ENCODE data around the gene GP1BB.

The GP1BB gene

GRCh38 chr22:19749876-19750275 lies 26.5 kb downstream of the GP1BB start:
- Histone ChIP-seq H3K27ac (ENCODE audit: insufficient read depth, low read length, poor library complexity, severe bottlenecking) (no peak overlapping the region), H3K4me3 (ENCODE audit: insufficient read depth, low read depth, low read length, poor library complexity, severe bottlenecking) (no peak overlapping the region), H3K27me3 (replicated peaks; ENCODE audit: control insufficient read depth, insufficient read depth, low read length, poor library complexity, severe bottlenecking) (peaks cover 7% of the 10 kb centered on the region), H3K36me3 (ENCODE audit: control insufficient read depth, insufficient read depth, low read length) (no peaks in the 10 kb centered on the region), H3K4me1 (ENCODE audit: control insufficient read depth, insufficient read depth, low read length, poor library complexity, severe bottlenecking) (no peaks in the 10 kb centered on the region), H3K9me3 (ENCODE audit: control insufficient read depth, low read length) (no peaks in the 10 kb centered on the region)
- DNase-seq, result no peak

DNA sequence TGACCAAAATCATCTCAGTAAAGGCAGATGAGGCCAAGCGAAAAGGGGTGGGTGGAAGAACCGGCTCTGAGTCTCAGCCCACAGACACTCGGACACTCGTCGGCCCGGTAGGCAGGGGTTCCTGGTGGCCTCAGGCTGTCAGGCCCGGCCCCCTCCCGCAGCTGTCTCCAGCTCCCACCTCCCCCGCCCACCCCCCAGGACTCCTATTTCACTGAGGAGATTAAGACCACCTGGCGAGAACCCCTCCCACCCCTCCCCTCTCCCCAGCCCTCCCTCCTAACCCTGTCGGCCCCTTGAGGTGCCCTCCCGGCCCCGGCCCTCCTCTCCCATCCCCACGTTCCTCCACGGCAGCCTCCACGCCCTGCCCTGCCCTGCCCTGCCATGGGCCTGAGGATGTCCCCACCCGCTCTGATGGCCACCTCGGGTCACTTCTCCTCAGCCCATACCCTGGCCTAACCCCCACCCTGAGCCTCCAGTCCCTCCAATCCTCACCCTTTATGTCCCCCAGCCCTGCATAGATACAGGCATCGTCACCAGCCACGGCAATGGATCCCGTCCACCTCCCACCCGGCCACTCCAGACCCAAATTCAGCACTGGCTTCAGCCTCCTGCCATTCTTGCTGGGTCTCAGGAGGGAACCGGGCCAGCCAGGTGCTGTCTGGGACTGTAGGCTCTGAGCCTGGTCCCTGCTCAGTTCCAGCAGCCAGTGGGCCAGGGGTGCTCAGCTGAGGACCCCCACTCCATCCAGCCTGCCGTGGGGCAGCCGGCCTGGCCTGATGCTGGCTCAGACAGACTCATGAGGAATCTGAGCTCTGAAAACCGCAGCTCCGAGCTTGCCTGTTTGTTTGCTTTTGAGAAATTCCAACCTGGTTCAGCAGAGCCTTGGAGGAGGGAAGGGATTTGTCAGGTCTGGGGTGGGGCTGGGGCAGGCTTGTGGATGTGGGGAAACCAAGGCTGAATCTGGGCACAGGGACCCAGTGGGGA lies 27.5 kb downstream of the GP1BB start:
- DNase-seq, result no peak
- Histone ChIP-seq H3K36me3 (ENCODE audit: control insufficient read depth, insufficient read depth, low read length) (no peaks in the 10 kb centered on the region), H3K4me1 (ENCODE audit: control insufficient read depth, insufficient read depth, low read length, poor library complexity, severe bottlenecking) (peaks cover 8% of the 10 kb centered on the region), H3K4me3 (ENCODE audit: insufficient read depth, low read depth, low read length, poor library complexity, severe bottlenecking) (no peak overlapping the region), H3K9me3 (ENCODE audit: control insufficient read depth, low read length) (no peaks in the 10 kb centered on the region), H3K27me3 (replicated peaks; ENCODE audit: control insufficient read depth, insufficient read depth, low read length, poor library complexity, severe bottlenecking) (peaks cover 16% of the 10 kb centered on the region), H3K27ac (ENCODE audit: insufficient read depth, low read length, poor library complexity, severe bottlenecking) (no peak overlapping the region)

GRCh38 chr22:19751497-19752245 lies 28.3 kb downstream of the GP1BB start:
- peaks cover 15% of the 10 kb centered on the region for H3K4me1 ChIP-seq (ENCODE audit: control insufficient read depth, insufficient read depth, low read length, poor library complexity, severe bottlenecking)
- no peak overlapping the region for H3K4me3 ChIP-seq (ENCODE audit: insufficient read depth, low read depth, low read length, poor library complexity, severe bottlenecking)
- no peaks in the 10 kb centered on the region for H3K36me3 ChIP-seq (ENCODE audit: control insufficient read depth, insufficient read depth, low read length)
- no peaks in the 10 kb centered on the region for H3K9me3 ChIP-seq (ENCODE audit: control insufficient read depth, low read length)
- H3K27ac ChIP-seq (ENCODE audit: insufficient read depth, low read length, poor library complexity, severe bottlenecking), result no peak overlapping the region
- peaks cover 25% of the 10 kb centered on the region for H3K27me3 ChIP-seq (replicated peaks; ENCODE audit: control insufficient read depth, insufficient read depth, low read length, poor library complexity, severe bottlenecking)
- DNase-seq, result no peak

DNA sequence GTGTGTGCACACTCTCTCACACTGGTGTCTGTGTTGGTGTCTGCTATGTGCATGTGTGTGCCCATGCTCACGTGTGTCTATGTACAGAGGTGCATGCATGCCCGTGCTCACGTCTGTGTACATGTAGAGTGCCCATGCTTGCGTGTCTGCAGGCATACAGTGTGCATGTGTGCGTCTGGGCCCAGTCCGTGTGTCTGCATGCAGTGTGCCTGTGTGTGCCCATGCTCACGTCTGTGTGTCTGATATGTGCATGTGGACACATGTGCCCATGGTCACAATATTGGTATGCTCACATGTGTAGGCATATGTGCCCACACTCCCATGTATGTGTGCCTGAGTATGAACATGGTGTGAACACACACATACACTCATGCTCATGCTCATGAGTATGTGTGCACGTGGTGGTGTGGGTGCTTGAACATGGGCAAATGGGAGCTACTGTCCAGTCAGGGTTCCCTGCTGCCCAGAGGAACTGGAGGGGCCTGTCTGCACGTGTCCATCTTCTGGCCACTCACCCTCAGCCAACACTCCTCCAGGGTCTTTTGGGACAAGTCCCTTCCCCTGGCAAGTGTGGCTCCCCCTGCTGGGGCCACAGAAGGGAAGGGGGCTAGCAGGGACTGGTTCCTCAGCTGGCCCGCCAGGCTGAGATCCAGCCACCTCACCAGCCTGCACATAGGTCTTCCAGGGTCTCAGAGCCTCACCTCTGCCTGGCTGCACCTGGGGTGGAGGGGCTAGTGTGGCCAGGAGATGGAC lies 29.9 kb downstream of the GP1BB start:
- Histone ChIP-seq H3K27ac (ENCODE audit: insufficient read depth, low read length, poor library complexity, severe bottlenecking) (no peak overlapping the region), H3K4me1 (ENCODE audit: control insufficient read depth, insufficient read depth, low read length, poor library complexity, severe bottlenecking) (peaks cover 24% of the 10 kb centered on the region), H3K4me3 (ENCODE audit: insufficient read depth, low read depth, low read length, poor library complexity, severe bottlenecking) (no peak overlapping the region), H3K9me3 (ENCODE audit: control insufficient read depth, low read length) (no peaks in the 10 kb centered on the region), H3K36me3 (ENCODE audit: control insufficient read depth, insufficient read depth, low read length) (no peaks in the 10 kb centered on the region), H3K27me3 (replicated peaks; ENCODE audit: control insufficient read depth, insufficient read depth, low read length, poor library complexity, severe bottlenecking) (peaks cover 35% of the 10 kb centered on the region)
- DNase-seq, result no peak

DNA sequence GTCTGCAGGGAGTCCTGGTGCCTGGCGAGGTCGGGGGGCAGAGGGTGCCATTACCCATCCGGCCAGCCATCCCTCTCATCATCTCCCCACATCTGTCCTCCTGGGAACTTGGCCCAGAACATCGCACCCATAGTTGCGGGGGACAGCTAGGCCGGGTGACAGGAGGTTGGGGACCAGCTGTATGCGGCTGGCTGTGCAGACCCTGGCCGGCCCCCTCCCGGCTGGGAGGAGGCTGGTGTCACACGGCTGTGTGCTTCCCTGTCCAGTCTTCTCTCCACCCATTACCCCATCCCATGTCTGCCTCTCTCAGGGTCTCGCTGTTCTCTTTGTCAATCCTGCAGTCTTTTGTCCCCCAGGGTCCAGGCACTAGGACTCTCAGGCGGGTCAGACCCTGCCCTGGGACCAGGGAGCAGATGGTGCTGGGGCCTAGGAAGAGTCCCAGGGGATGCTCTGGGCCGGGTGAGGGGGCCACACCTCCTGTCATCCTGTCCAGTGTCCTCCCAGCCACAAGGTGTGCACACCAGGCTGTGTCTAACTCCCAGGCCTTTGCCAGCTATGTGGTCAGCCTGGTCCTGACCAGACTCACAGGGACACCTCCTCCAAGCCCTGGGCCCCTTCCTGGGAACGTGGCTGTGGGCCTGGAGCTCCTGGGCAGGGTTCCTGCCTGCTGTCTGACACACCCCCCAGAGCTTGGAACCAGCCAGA lies 30.8 kb downstream of the GP1BB start:
- Histone ChIP-seq H3K27me3 (replicated peaks; ENCODE audit: control insufficient read depth, insufficient read depth, low read length, poor library complexity, severe bottlenecking) (peaks cover 35% of the 10 kb centered on the region), H3K27ac (ENCODE audit: insufficient read depth, low read length, poor library complexity, severe bottlenecking) (no peak overlapping the region), H3K4me1 (ENCODE audit: control insufficient read depth, insufficient read depth, low read length, poor library complexity, severe bottlenecking) (peaks cover 25% of the 10 kb centered on the region), H3K4me3 (ENCODE audit: insufficient read depth, low read depth, low read length, poor library complexity, severe bottlenecking) (no peak overlapping the region), H3K9me3 (ENCODE audit: control insufficient read depth, low read length) (no peaks in the 10 kb centered on the region), H3K36me3 (ENCODE audit: control insufficient read depth, insufficient read depth, low read length) (no peaks in the 10 kb centered on the region)
- no peak for DNase-seq

DNA sequence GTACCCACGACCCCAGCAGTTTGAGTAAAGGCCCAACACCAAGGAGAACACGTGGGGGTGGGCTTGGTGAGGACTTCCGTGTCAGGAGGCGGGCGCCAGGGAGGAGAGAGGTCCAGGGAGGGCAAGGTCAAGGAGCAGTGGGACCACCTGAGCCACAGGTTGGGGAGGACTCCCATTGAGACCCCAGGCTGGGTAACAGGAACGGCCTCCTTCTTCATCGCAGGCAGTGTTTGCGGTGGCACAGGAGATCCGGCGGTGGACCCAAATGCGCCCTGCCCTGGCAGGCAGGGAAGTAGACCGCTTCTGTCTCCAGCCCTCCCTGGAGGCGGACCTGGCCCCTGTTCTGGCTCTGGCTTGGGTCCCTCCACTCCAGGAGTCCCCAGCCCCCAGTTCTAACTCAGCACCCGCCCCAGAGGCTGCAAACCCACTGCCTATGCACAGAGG lies 31.4 kb downstream of the GP1BB start:
- Histone ChIP-seq H3K4me3 (ENCODE audit: insufficient read depth, low read depth, low read length, poor library complexity, severe bottlenecking) (no peak overlapping the region), H3K27ac (ENCODE audit: insufficient read depth, low read length, poor library complexity, severe bottlenecking) (no peak overlapping the region), H3K4me1 (ENCODE audit: control insufficient read depth, insufficient read depth, low read length, poor library complexity, severe bottlenecking) (peaks cover 31% of the 10 kb centered on the region), H3K27me3 (replicated peaks; ENCODE audit: control insufficient read depth, insufficient read depth, low read length, poor library complexity, severe bottlenecking) (peaks cover 39% of the 10 kb centered on the region), H3K36me3 (ENCODE audit: control insufficient read depth, insufficient read depth, low read length) (no peaks in the 10 kb centered on the region), H3K9me3 (ENCODE audit: control insufficient read depth, low read length) (no peaks in the 10 kb centered on the region)
- no peak for DNase-seq

DNA sequence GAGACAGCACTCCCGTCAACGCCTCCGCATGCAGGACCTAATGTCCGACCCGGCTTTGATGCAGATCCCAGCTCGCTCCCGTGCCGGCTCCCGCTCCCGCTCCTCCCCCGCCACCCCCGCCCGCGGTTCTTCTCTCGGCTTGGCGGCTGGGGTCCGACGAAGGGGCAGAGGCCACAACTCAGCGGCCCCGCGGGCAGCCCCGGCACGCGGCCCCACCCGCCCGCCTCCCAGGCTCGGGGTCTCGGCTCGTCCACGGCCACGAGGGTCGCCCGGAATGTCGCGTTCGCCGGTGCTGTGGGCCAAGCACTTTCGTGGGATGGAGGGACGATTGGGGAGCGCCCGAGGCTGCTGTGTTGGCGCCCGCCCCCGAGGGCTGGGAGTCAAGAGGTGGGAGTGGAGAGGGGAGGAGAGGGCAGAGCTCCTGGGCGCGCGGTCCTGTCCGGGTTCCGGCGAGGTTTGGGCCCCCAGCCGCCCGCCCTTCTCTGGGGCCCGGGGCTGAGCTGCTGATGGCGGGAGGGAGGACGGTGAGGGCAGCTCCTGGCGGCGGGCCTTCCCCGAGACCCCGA lies 31.9 kb downstream of the GP1BB start:
- no peak for DNase-seq
- peaks cover 41% of the 10 kb centered on the region for H3K27me3 ChIP-seq (replicated peaks; ENCODE audit: control insufficient read depth, insufficient read depth, low read length, poor library complexity, severe bottlenecking)
- peaks cover 33% of the 10 kb centered on the region for H3K4me1 ChIP-seq (ENCODE audit: control insufficient read depth, insufficient read depth, low read length, poor library complexity, severe bottlenecking)
- no peak overlapping the region for H3K27ac ChIP-seq (ENCODE audit: insufficient read depth, low read length, poor library complexity, severe bottlenecking)
- no peak overlapping the region for H3K4me3 ChIP-seq (ENCODE audit: insufficient read depth, low read depth, low read length, poor library complexity, severe bottlenecking)
- no peaks in the 10 kb centered on the region for H3K36me3 ChIP-seq (ENCODE audit: control insufficient read depth, insufficient read depth, low read length)
- H3K9me3 ChIP-seq (ENCODE audit: control insufficient read depth, low read length), result no peaks in the 10 kb centered on the region

DNA sequence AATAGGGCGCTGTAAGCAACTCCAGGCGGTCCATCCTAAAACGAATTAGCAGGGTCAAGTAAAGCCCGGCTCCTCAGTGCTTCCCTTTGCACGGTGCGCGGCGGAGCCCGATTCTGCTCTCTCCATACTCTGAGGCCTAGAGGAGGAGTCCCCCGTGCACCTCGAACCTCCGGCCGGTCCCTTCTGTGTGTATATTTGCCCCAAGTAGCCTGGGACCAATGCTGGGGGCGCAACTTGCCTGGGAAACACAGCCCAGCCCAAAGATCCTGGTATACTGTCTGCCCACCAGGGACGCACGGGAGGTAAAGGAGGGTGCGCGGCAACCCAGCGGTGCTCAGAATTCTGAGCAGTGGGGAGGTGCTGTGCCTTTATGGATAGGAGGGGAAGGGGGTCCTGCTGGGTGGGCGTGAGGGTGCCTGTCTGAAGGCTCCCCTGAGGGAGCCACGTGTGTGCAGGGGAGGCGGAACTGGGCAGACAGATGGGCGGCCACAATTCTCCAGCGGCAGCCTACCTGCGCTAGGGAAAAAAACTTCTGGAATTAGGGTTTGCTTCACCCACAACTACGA lies 32.5 kb downstream of the GP1BB start:
- Histone ChIP-seq H3K4me1 (ENCODE audit: control insufficient read depth, insufficient read depth, low read length, poor library complexity, severe bottlenecking) (peaks cover 33% of the 10 kb centered on the region), H3K27ac (ENCODE audit: insufficient read depth, low read length, poor library complexity, severe bottlenecking) (no peak overlapping the region), H3K27me3 (replicated peaks; ENCODE audit: control insufficient read depth, insufficient read depth, low read length, poor library complexity, severe bottlenecking) (peaks cover 41% of the 10 kb centered on the region), H3K36me3 (ENCODE audit: control insufficient read depth, insufficient read depth, low read length) (no peaks in the 10 kb centered on the region), H3K9me3 (ENCODE audit: control insufficient read depth, low read length) (no peaks in the 10 kb centered on the region), H3K4me3 (ENCODE audit: insufficient read depth, low read depth, low read length, poor library complexity, severe bottlenecking) (peak overlapping the region; percentile 46)
- no peak for DNase-seq
